ENCODE measurements around the gene BORCS5. TPM values are rescaled to one million over a fixed set of nuclear protein-coding genes. Genes with fewer than 3 reads are reported as not detected.
A peak's percentile ranks its signal among the peaks of the same experiment; 100 is the strongest.

The BORCS5 gene
- total RNA-seq, 4 donors from 2014 or later, result 8.3 to 22.7 (median 15.3) TPM

GRCh38 chr12:12518464-12518845 is 161.6 kb downstream of the BORCS5 start:
- Histone ChIP-seq H3K4me1 (peaks cover 0 to 24% (median 0%) of the 10 kb centered on the region in 4 donors), H3K27ac (peak overlapping the region in 3 of 4 donors; percentile 50 to 87 (median 82)), H3K27me3 (no peaks in the 10 kb centered on the region), H3K4me3 (no peak overlapping the region), H3K9me3 (no peaks in the 10 kb centered on the region), H3K36me3 (peaks cover 0 to 9% (median 0%) of the 10 kb centered on the region in 3 donors)
- TF ChIP-seq POLR2A (IDR thresholded peaks at IDR 0.05), result no peak
- TF ChIP-seq, protein P1, sequence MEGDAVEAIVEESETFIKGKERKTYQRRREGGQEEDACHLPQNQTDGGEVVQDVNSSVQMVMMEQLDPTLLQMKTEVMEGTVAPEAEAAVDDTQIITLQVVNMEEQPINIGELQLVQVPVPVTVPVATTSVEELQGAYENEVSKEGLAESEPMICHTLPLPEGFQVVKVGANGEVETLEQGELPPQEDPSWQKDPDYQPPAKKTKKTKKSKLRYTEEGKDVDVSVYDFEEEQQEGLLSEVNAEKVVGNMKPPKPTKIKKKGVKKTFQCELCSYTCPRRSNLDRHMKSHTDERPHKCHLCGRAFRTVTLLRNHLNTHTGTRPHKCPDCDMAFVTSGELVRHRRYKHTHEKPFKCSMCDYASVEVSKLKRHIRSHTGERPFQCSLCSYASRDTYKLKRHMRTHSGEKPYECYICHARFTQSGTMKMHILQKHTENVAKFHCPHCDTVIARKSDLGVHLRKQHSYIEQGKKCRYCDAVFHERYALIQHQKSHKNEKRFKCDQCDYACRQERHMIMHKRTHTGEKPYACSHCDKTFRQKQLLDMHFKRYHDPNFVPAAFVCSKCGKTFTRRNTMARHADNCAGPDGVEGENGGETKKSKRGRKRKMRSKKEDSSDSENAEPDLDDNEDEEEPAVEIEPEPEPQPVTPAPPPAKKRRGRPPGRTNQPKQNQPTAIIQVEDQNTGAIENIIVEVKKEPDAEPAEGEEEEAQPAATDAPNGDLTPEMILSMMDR (IDR thresholded peaks at IDR 0.05), result no peak
- DNase-seq, result no peak

DNA sequence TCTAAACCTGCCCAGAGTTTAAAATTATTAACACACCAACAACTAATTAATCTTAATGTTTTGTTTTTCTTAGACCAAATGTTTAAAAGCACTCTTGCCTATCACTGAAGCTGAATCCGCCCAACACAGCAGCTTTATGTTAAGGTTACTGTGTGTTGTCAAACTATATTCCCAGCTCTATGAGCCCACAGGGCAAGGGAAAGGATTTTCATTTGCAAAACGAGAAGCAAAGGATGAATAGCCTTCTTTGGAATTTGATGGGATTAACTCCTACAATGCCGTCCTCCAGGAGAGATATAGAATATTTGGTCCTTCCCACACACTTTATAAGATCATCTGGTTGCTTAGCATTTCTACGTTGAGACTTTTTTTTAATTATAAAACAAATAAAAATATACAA is 162.0 kb downstream of the BORCS5 start:
- TF ChIP-seq POLR2A (IDR thresholded peaks at IDR 0.05), result no peak
- TF ChIP-seq, protein P1 (IDR thresholded peaks at IDR 0.05), result no peak
- no peak for DNase-seq
- Histone ChIP-seq H3K36me3 (peaks cover 0 to 9% (median 0%) of the 10 kb centered on the region in 3 donors), H3K4me1 (peaks cover 0 to 24% (median 0%) of the 10 kb centered on the region in 4 donors), H3K4me3 (no peak overlapping the region), H3K27me3 (no peaks in the 10 kb centered on the region), H3K27ac (peak overlapping the region in 2 of 4 donors; percentile 82 to 87), H3K9me3 (no peaks in the 10 kb centered on the region)

Other genes with a start within 250 kb of the BORCS5 start
- 10 to 100 TPM; 27.3 to 78.4 (median 56.2) TPM for gene LRP6, start 90.0 kb upstream of the BORCS5 start, total RNA-seq
- 10 to 100 TPM in 3 of 4 donors, not detected in 1; 10.8 to 24.0 (median 15.1) TPM for gene MANSC1, start 6.8 kb upstream of the BORCS5 start, total RNA-seq
- 10 to 100 TPM; 20.6 to 52.6 (median 45.7) TPM for gene DUSP16, start 205.8 kb downstream of the BORCS5 start, total RNA-seq